GM21367 (cell line): ENCODE measurements around the gene ENPP7.
A peak's percentile ranks its signal among the peaks of the same experiment; 100 is the strongest.

Experiments
- ATAC-seq: cut with Tn5 transposase; IDR thresholded peaks from one replicate; pipeline ENCODE4 v1.9.1; 2021; ENCODE audit not compliant: unreplicated experiment

ENPP7 gene

GRCh38 chr17:79776376-79777119, 45.8 kb downstream of the ENPP7 start:
- no peak for ATAC-seq

DNA sequence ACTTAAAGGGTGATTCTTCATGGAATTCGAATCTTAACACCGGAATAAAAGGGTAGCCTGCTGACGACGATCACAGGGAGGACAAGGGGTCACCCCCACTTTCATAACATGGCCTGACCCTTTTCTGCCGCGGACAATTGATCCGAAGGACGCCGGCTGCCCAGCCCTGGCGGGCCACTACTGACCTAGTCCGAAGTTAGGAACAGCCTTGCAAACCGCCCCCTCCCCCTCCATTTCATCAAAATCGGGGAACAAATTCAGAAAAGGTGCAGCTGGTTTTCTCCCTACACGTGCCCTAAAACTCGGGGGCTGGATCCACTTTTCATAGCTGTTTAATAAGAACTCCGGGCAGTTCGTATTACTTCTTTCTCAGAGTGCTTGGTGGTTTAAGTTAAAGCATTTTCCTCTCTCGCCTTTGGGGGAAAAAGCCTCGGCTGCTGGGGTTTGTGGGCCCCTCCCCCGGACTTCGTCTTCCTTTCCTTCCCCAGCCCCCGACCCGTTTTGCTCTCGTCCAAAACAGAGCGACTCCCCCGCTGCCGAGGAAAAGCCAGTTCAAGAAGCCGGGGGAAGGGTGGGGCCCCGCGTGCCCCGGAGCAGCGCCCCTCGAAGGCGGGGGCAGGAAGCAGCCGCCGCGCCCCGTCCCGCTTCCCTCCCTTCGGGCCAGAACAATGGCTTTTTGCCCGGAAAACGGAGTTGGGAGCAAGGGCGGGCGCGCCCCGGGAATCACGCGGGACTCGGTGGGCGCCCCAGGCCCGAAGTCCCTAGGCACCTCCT, 46.6 kb downstream of the ENPP7 start:
- no peak for ATAC-seq

- ATAC-seq = peak; percentile 46
These were observed 47.3 kb downstream of the ENPP7 start, which contains the start of gene CBX2 for GRCh38 chr17:79777894-79778503. CBX2 (plus strand) TSS chr17:79778148; CDS start chr17:79778236, 88 bp downstream.

GRCh38 chr17:79778504-79779083, 47.9 kb downstream of the ENPP7 start:
- ATAC-seq = no peak

DNA sequence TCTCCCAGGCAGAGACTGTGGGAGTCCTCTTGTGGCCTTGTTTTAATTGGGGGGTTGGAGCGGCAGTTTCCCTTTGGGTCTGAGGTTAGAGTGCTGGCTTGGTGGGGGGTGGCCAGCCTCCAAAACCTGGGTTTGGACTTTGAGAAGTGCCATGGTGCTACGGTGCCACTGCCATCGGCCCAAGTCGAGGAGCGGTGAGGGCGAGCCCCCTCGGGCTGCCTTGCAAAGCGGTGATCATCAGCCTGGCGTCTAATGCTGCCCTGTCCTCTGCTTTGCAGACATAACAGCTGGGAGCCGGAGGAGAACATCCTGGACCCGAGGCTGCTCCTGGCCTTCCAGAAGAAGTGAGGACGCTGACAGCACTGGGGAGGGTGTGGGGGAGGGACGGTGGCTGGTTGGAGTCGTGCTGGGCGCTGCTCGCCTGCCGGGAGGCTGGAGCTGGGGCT, 48.4 kb downstream of the ENPP7 start:
- ATAC-seq = no peak

DNA sequence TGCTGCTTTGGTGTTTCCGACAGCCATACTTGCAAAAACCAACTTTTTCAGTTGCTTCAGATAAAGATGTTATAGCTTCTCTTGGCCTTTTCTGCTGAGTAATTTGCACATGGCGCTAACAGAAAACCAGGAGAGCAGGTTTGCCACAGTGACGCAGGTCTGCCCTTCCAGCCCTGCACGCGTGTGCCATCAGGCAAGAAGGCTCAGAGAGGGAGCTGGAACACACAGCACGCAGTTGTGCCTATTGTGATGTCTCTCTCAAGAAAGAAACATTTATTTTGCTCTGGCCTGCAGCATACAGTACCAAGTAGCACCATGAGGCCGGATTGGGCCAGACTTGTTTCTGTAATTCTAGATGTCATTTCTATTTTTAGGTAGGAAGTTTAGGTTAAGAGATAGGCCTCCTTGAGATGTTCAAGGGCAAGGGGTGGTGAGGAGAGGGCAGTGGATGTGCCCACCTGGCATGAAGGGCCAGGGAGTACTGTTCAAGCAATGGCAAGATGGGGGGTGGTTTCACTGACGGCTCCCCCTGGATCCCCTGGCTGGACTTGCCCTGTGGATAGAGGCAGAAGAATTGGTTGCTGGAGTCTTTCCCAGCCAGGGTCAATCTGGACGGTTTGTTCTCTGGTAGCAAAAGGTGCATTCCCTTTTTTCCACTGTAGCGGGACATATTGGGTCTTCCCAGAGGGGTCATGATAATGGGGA, 49.1 kb downstream of the ENPP7 start:
- no peak for ATAC-seq

- no peak for ATAC-seq
These were observed 50.4 kb downstream of the ENPP7 start for GRCh38 chr17:79781012-79781650.

DNA sequence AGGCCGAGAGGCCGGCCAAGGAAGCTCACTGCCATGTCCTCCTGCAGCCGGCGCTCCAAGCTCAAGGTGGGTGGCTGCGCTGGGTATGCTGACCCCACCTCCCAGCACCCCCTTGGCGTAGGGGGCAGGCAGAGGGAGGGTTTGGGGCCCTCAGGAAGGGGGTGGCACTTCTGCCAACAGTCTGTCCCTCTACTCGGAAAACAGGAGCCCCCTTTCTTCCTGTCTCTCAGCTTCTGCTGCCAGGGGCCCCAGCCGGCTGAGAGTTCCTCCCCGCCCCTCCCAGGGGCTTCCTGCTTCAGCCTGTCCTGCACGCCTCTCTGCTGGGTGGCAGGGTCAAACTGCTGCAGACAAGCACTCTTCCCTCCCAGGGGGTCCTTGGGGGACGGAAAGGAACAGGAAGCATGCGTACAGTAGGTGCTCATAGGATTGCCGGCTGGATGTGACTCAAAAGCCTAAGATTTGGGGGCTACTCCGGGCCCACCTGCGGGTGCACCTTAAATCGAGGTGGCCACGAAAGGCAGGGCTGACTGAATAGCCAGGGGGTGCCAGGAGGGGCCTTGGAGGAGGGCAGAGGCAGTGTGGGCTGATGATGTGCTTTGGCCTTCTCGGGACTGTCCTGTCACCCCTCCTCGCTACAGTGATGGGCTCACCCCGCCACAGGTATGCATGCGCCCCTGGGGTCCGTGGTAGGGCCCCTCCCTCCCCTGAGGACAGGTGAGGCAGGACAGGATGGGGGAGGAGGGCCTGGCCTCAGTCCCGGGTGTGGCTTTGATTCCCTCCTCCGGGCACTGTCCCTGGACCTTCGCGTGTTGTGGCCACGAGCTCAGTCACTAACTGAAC, 51.2 kb downstream of the ENPP7 start:
- no peak for ATAC-seq

DNA sequence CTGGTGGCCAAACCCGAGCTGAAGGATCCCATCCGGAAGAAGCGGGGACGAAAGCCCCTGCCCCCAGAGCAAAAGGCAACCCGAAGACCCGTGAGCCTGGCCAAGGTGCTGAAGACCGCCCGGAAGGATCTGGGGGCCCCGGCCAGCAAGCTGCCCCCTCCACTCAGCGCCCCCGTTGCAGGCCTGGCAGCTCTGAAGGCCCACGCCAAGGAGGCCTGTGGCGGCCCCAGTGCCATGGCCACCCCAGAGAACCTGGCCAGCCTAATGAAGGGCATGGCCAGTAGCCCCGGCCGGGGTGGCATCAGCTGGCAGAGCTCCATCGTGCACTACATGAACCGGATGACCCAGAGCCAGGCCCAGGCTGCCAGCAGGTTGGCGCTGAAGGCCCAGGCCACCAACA, 53.1 kb downstream of the ENPP7 start:
- no peak for ATAC-seq

- ATAC-seq = no peak
These were observed 53.7 kb downstream of the ENPP7 start for GRCh38 chr17:79784353-79785016.

GRCh38 chr17:79785017-79785899, 54.5 kb downstream of the ENPP7 start:
- ATAC-seq = no peak

- no peak for ATAC-seq
These were observed 55.4 kb downstream of the ENPP7 start for GRCh38 chr17:79785900-79786810.

DNA sequence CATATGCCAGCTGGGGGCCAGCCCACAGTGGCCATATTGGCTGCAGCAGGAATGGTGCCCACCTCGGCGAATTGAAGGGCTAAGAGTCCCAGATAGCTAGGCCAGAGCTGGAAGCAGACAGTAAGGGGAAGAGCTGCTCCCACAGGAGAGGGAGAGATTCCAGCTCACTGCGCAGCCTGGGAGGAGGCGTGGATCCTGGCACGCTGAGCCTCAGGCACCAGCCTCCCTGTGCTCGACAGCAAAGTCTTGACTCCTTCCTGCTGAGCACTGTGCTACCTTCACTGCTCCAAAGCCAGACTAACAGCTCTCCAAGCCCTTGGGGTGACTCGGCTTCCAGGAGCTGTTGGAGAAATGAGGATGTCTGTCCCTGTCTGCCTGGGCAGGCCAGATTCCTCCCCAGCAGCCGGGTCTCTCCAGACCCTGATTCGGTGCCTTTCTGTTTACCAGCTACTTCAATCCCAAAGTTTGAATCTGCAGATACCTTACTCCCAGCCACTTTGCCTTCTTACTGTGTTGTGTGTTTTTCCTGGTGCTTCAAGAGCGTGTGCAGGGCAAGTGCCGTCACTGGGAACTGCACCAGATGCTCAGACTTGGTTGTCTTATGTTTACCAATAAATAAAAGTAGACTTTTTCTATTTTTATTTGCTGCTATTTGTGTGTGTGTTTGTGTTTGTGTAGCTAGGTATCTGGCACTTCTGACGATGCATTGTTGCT, 56.3 kb downstream of the ENPP7 start:
- no peak for ATAC-seq

GRCh38 chr17:79788455-79788854, 57.7 kb downstream of the ENPP7 start:
- ATAC-seq = no peak

DNA sequence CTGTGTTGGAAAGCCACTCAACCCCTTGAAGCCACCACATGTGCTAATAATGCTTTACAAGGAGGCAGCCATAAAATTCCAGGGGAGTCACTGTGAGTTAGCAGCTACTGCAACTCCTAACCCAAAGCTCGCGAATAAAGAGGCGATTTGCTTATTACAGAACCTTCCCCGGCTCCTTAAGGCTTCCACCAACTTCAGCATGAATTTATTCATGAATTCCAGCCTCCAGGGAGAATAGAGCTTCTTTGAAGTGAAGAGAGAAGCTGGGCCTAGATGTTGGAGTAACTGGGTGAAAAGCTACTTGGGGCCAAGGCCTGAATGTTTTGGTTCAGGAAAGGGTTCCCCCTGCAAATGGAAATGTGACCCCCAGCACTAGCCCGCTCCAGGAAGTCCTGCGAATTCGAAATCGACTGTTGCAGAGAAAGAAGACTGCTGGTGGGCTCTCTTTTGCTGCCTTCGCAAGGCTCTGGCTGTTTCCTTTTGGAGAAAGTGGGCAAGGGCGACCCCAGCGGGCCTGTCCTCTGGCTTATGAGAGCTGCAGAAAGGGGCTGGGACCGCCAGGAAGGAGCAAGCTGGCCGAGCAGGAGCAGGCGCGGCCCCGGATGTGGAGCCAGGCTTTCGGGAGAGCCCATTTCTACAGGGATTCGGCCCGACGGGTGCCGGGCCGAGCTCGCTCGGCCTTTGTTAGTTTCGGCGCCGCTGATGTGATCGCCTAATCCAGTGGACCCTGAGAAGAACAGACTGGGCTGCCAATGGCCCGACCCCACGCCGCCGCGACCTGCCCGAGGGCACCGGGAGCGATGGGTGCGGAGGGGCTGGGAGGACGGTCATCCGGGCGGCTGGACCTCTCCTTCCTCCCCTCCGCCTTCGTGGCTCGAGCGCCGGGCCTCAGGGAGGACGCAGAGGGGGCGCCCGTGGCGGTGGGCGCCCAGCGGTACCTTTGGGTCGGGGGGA, 58.5 kb downstream of the ENPP7 start:
- no peak for ATAC-seq
